HG03354 (cell line): ENCODE results near the gene PCBP3.

Experiments
- ATAC-seq: cut with Tn5 transposase; IDR thresholded peaks from one replicate; pipeline ENCODE4 v1.9.1; 2021; ENCODE audit warnings: mild to moderate bottlenecking; ENCODE audit not compliant: unreplicated experiment, poor library complexity, severe bottlenecking

The PCBP3 gene

GRCh38 chr21:45632160-45632559 is 11.4 kb upstream of the PCBP3 start:
- no peak for ATAC-seq

DNA sequence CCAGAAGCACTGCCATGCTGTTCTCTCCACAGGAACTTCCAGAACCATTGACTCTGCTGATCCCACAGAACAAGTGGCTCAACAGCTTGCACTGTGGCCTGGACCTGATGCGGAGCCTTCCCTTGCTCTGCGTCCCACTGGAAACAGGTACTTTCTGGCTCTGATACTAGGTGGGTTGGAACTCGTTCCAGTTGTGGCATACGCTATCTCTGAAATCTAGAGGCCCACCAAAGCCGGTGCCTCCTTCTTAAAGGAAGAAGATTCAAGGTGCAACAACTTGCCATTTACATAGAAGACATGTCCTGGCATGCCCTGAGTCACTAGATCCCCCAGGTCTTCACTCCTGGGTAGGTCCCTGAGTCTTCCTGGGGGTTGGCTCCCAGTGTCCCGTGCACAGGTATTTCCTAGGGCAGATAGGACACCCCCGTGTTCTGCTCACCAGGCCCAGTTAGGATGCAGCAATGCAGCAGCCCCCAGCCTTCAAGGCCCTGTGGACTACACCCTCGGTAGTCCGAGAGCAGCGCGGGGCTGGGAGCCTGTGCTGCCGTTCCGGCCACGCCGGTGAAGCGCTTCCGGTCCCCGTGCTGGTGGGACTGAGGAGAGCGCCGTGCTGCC is 10.8 kb upstream of the PCBP3 start:
- ATAC-seq: no peak

DNA sequence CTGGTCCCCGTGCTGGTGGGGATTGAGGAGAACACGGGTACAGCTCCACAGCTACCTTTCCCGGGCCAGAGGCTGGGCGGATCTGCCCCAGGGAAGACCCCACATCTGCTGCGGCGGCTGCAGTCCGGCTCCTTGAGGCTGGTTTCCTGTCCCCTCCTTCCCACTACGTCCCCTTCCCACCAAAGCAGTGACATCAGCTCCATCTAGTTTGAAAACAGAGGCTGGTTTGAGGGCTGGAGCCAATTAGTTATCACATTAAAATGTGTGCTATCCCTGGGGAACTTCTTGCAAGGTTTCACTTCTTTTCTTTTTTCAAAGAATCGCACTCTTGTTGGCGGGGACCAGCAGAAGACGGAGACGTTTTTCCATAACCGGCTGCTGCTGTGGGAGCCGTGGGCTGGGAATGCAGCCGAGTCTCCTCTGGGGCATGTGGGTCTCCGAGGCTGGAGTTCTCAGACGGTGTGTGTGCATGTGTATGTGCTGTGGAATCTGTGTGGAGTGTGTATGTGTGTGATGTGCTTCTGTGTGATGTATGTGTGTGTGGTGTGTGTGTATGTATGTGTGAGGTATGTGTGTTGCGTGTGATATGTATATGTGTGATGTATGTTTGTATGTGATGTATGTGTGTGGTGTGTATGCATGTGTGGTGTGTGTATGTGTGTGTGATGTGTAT is 8.9 kb upstream of the PCBP3 start:
- ATAC-seq: no peak

GRCh38 chr21:45635271-45636151 is 8.0 kb upstream of the PCBP3 start:
- no peak for ATAC-seq

GRCh38 chr21:45636459-45636858 is 7.1 kb upstream of the PCBP3 start:
- ATAC-seq: no peak

- ATAC-seq: no peak
Observed at GRCh38 chr21:45636951-45637646, 6.4 kb upstream of the PCBP3 start.

DNA sequence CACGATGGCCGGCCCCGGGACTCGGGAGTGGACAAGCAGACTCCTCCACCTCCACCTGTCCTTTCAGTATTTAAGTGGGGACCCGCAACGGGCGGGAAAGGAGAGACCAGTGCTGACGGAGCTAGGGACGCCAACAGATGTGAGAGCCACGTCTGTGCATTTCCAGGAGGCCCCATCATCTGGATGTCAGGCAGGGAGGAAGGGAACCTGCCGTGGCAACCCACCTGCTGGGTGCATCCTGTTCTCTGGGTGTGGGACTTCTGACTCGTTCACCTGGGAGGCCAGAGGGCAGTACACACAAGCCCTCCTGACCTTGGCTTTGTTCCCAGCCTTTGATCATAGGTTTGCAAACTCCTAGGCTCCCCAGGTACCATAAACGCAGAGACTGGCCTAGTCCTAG is 5.6 kb upstream of the PCBP3 start:
- ATAC-seq: no peak

DNA sequence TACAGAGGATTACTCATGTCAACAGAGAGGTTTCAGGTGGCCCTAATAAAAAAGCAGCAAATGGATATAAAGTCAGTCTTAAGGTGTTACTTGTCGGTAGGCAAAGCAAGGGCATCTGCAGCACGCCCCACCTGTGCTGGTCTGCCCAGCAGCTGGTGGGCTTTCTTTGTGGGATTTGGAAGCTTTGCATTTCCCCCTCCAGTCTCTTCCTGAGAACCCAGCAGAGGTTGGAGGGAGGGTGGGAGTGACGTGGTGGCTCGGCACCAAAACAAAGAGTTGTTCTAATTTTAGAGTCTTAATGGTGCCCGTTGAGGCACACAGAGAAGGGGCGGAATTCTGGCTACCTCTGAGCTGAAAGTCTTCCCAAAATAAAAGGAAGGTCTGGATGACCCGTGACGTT is 4.8 kb upstream of the PCBP3 start:
- ATAC-seq: no peak

DNA sequence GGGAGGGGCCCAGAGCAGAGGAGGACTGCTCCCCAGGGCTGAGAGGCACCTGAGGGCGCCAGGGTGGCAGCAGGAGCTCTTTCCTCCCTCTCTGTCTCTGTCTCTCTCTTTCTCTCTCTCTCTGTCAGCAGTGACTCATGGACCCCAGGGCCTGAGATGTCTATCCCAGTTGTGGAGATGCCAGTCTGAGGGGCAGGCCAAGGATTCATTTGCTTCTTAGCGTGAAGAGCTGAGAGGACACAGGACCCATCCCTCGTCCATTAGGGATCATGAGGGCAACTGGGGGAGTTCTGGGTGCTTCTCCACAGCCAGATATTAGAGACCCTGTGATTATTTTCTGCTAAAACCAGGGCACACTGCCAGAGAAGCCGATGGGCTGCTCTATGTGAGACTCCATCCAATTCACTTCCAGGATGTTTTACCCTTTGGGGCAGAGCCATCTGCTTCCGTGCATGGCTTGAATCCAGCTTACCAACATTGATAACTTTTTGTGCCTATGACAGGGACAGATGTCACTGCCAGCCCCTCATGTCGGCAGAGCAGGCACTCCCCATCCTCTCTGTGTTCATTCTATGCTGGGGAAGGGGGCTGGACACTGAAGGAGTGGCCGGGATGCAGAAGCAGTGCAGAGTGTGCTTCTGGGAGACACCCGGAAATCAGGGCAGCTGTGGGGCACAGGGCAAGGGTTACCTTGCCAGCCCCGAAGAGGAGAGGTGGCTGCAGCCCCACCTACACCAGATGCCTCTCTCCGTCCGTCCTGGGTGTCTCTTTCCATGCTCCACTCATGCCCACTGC is 4.1 kb upstream of the PCBP3 start:
- no peak for ATAC-seq

- no peak for ATAC-seq
Observed at GRCh38 chr21:45640001-45640887, 3.3 kb upstream of the PCBP3 start.

DNA sequence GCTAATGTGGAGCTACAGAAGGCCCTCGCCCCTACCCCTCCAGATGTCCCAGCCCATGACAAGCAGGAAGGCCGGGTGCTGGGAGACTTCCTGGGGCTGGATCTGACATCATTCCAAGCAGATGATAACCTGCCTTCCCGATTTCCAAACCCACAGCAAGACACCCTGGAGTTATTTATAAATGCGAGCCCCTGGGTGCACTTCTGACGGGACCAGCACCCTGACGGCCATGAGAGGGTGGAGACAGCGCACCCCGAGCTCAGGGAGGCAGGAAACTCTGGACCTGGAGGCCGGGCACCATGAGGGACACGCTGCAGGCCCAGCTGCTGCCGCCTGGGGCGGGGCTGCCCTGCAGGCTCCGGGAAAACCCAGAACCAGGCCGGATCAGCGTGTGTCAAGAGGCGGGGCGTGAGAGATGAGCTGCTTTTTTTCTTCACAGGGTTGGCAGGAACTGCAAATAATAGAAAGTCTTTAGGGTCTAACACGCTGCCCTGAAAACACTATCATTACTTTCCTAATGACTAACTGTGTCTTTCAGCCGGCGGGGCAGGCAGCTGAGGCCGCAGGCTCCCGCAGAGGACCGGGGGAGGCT is 2.5 kb upstream of the PCBP3 start:
- no peak for ATAC-seq

DNA sequence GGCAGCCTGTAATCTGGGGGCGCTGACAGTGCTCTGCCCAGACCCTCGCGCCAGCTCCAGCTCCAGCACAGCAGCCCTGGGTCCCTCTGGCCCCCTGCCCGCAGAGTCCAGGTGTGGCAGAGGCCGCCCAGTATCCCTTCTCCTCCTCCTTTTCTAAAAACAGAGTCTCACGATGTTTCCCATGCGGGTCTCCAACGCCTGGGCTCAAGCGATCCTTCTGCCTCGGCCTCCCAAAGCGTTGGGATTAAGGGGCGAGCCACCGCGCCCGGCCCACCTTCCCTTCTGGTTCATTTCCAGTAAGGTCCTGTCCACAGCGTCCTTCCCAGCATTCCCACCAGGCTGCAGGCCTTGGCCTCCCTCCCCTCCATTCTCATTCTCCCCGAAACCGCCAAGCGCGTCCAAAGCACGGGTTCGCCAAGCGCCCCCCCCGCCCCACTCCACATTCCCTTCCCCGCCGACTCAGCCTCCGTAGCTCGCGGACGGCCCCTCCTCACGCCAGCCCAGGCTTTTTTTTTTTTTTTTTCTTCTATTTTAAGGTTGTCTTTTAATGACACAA is 2.0 kb upstream of the PCBP3 start:
- no peak for ATAC-seq

- no peak for ATAC-seq
Observed at GRCh38 chr21:45642122-45642813, 1.3 kb upstream of the PCBP3 start.

DNA sequence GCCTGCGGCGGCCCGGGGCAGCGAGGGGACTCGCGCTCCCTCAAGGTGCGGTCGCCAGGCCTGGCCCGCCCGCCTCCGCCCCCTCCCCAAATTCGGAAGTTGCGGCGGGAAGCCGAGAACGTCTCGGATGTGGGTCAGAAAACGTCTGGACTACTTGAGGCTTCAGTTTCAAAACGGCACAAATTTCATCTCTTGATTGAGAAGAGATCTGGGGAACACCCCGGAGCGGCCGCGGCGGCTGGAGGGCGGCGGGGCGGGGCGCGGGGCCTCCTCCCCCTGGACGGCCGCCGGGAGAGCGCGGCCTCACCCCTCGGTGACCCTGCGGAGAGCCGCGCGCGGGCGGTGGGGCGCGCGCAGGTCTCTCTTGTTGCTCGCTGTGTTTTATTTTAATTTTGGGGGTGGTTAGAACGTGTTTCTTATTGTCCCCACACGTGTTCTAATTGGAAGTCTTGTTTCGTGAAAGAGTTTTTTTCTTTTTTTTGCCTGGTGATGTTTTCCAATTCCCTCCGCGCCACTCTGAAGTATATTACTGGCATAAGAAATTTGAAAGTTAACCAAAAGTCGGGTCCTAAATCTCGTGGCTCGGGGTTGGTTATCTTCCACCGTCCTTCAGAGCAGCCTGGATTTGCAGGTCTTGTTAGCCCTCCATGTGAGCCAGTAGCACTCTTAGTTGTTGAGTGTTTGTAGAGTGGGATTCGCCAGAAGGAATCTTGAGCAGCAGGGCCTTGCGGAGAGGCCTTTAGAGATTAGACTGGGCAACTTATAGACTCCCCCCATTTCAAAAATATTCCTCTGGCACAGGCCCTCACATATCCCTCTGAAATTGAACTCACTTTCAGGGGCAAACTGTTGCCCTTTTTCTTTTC is 749 bp downstream of the PCBP3 start:
- no peak for ATAC-seq

GRCh38 chr21:45651921-45652320 is 8.4 kb downstream of the PCBP3 start:
- ATAC-seq: no peak

GRCh38 chr21:45655124-45655523 is 11.6 kb downstream of the PCBP3 start:
- no peak for ATAC-seq
